ENCODE results near the gene TMEM19.

TMEM19 gene

DNA sequence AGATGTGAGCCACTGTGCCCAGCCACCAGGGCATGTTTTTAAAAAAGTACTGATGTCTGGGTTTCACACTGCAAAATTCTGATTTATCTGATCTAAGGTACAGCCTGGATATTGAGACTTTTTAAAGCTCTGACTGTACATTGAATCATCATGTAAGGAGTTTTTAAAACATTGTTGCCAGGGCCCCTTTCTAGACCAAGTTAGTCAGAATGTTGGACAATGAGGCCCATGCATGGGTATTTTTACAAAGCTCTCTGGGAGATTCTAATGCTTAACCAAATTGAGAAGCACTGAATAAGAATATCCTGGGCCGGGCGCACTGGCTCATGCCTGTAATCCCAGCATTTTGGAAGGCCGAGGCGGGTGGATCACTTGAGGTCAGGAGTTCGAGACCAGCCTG is 16.7 kb downstream of the TMEM19 start:
- TF ChIP-seq ESRRG (CRISPR knock-in tag; IDR thresholded peaks at IDR 0.05) (no peak), ISL1 (CRISPR knock-in tag; IDR thresholded peaks at IDR 0.05) (no peak), OSR1 (CRISPR knock-in tag; IDR thresholded peaks at IDR 0.05) (no peak), ZNF565 (CRISPR knock-in tag; conservative IDR thresholded peaks at IDR 0.05; ENCODE audit: low read depth) (no peak), TCF4 (CRISPR knock-in tag; IDR thresholded peaks at IDR 0.05; ENCODE audit: borderline replicate concordance) (no peak), ZNF70 (CRISPR knock-in tag; IDR thresholded peaks at IDR 0.05) (no peak), TOX (CRISPR knock-in tag; IDR thresholded peaks at IDR 0.05; ENCODE audit: borderline replicate concordance) (no peak), BACH2 (CRISPR knock-in tag; IDR thresholded peaks at IDR 0.05; ENCODE audit: borderline replicate concordance) (no peak), PPARA (CRISPR knock-in tag; IDR thresholded peaks at IDR 0.05; ENCODE audit: borderline replicate concordance) (no peak), GLIS3 (CRISPR knock-in tag; IDR thresholded peaks at IDR 0.05) (no peak), SNAI2 (CRISPR knock-in tag; IDR thresholded peaks at IDR 0.05) (no peak), ARNTL (CRISPR knock-in tag; IDR thresholded peaks at IDR 0.05; ENCODE audit: borderline replicate concordance, low read depth) (no peak)
- TF ChIP-seq, protein P1, sequence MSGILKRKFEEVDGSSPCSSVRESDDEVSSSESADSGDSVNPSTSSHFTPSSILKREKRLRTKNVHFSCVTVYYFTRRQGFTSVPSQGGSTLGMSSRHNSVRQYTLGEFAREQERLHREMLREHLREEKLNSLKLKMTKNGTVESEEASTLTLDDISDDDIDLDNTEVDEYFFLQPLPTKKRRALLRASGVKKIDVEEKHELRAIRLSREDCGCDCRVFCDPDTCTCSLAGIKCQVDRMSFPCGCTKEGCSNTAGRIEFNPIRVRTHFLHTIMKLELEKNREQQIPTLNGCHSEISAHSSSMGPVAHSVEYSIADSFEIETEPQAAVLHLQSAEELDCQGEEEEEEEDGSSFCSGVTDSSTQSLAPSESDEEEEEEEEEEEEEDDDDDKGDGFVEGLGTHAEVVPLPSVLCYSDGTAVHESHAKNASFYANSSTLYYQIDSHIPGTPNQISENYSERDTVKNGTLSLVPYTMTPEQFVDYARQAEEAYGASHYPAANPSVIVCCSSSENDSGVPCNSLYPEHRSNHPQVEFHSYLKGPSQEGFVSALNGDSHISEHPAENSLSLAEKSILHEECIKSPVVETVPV (CRISPR knock-in tag; IDR thresholded peaks at IDR 0.05): no peak
- TF ChIP-seq, protein P2, sequence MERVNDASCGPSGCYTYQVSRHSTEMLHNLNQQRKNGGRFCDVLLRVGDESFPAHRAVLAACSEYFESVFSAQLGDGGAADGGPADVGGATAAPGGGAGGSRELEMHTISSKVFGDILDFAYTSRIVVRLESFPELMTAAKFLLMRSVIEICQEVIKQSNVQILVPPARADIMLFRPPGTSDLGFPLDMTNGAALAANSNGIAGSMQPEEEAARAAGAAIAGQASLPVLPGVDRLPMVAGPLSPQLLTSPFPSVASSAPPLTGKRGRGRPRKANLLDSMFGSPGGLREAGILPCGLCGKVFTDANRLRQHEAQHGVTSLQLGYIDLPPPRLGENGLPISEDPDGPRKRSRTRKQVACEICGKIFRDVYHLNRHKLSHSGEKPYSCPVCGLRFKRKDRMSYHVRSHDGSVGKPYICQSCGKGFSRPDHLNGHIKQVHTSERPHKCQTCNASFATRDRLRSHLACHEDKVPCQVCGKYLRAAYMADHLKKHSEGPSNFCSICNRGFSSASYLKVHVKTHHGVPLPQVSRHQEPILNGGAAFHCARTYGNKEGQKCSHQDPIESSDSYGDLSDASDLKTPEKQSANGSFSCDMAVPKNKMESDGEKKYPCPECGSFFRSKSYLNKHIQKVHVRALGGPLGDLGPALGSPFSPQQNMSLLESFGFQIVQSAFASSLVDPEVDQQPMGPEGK (CRISPR knock-in tag; IDR thresholded peaks at IDR 0.05; ENCODE audit: borderline replicate concordance): no peak
- no peak for ATAC-seq

DNA sequence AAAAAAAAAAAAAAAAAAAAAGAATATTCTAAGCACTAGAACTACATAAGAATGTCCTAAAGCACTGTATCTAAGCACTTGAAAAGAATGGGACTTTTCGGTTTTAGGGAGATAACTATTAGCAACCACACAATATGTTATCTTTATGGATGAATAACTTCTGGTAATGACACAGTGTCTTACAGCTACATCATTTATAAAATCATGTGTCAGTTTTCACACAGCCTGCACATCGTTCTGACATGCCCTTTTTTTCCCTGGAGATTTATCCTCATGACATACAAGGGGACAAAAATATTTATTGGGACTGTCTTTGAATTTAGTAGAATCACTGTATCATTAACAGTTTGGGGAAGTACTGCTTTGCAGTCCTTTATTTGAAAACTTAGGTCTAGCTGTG is 17.3 kb downstream of the TMEM19 start:
- ATAC-seq: no peak
- no peak for TF ChIP-seq RARB (CRISPR knock-in tag; IDR thresholded peaks at IDR 0.05)
- no peak for TF ChIP-seq SNAI2 (CRISPR knock-in tag; IDR thresholded peaks at IDR 0.05)
- TF ChIP-seq ISL1 (CRISPR knock-in tag; IDR thresholded peaks at IDR 0.05): no peak
- no peak for TF ChIP-seq ZFP30 (CRISPR knock-in tag; IDR thresholded peaks at IDR 0.05)
- TF ChIP-seq ZC3H10 (CRISPR knock-in tag; IDR thresholded peaks at IDR 0.05): no peak

DNA sequence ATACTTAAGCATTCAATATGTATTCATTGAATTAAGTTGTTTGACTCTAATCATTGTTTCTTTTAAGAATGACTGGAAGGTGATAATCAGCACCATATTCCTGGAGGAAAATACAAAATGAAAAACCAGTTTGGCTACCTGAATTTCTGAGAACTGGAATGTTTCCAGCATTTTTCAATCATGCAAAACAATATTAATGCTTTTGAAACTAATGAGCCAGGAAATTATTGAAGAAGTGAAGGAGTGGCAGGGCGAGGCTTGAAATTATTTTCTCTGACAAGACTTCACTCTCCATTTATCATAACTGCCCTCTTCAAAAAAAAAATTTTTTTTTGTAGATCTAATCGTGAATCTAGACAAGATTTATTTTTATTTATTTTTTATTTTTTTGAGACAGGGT is 19.0 kb downstream of the TMEM19 start:
- ATAC-seq: no peak
- TF ChIP-seq, protein P3, sequence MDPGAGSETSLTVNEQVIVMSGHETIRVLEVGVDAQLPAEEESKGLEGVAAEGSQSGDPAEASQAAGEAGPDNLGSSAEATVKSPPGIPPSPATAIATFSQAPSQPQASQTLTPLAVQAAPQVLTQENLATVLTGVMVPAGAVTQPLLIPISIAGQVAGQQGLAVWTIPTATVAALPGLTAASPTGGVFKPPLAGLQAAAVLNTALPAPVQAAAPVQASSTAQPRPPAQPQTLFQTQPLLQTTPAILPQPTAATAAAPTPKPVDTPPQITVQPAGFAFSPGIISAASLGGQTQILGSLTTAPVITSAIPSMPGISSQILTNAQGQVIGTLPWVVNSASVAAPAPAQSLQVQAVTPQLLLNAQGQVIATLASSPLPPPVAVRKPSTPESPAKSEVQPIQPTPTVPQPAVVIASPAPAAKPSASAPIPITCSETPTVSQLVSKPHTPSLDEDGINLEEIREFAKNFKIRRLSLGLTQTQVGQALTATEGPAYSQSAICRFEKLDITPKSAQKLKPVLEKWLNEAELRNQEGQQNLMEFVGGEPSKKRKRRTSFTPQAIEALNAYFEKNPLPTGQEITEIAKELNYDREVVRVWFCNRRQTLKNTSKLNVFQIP (CRISPR knock-in tag; IDR thresholded peaks at IDR 0.05; ENCODE audit: borderline replicate concordance, low read depth): no peak
- TF ChIP-seq OSR1 (CRISPR knock-in tag; IDR thresholded peaks at IDR 0.05) (no peak), CSDC2 (CRISPR knock-in tag; IDR thresholded peaks at IDR 0.05) (no peak), ARNTL (CRISPR knock-in tag; IDR thresholded peaks at IDR 0.05; ENCODE audit: borderline replicate concordance, low read depth) (no peak), TCF4 (CRISPR knock-in tag; IDR thresholded peaks at IDR 0.05; ENCODE audit: borderline replicate concordance) (no peak), ZFP30 (CRISPR knock-in tag; IDR thresholded peaks at IDR 0.05) (no peak), TOX (CRISPR knock-in tag; IDR thresholded peaks at IDR 0.05; ENCODE audit: borderline replicate concordance) (no peak), ZNF565 (CRISPR knock-in tag; conservative IDR thresholded peaks at IDR 0.05; ENCODE audit: low read depth) (no peak), ZNF70 (CRISPR knock-in tag; IDR thresholded peaks at IDR 0.05) (no peak), SNAI2 (CRISPR knock-in tag; IDR thresholded peaks at IDR 0.05) (no peak), BACH2 (CRISPR knock-in tag; IDR thresholded peaks at IDR 0.05; ENCODE audit: borderline replicate concordance) (no peak)
- TF ChIP-seq, protein P4, sequence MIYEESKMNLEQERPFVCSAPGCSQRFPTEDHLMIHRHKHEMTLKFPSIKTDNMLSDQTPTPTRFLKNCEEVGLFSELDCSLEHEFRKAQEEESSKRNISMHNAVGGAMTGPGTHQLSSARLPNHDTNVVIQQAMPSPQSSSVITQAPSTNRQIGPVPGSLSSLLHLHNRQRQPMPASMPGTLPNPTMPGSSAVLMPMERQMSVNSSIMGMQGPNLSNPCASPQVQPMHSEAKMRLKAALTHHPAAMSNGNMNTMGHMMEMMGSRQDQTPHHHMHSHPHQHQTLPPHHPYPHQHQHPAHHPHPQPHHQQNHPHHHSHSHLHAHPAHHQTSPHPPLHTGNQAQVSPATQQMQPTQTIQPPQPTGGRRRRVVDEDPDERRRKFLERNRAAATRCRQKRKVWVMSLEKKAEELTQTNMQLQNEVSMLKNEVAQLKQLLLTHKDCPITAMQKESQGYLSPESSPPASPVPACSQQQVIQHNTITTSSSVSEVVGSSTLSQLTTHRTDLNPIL (CRISPR knock-in tag; IDR thresholded peaks at IDR 0.05; ENCODE audit: low read depth): no peak

DNA sequence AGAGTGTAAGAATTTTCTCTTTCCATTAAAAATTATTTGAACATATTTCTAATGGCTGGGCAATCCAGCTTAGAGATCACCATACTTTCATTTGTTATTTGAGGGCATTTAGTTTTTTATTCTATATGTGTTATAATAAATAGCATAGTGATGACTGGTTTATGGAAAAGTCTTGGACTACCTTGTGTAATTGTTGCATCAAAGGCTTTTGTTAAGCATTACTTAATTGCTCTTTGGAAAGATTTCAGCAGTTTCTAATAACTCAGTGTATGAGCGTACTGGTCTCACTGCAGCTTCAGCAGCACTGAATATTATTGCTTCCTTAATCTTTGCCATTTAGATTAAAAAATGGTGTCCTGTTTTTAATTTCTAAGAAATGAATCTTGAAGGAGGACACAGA is 22.8 kb downstream of the TMEM19 start:
- no peak for ATAC-seq
- TF ChIP-seq, protein P5, sequence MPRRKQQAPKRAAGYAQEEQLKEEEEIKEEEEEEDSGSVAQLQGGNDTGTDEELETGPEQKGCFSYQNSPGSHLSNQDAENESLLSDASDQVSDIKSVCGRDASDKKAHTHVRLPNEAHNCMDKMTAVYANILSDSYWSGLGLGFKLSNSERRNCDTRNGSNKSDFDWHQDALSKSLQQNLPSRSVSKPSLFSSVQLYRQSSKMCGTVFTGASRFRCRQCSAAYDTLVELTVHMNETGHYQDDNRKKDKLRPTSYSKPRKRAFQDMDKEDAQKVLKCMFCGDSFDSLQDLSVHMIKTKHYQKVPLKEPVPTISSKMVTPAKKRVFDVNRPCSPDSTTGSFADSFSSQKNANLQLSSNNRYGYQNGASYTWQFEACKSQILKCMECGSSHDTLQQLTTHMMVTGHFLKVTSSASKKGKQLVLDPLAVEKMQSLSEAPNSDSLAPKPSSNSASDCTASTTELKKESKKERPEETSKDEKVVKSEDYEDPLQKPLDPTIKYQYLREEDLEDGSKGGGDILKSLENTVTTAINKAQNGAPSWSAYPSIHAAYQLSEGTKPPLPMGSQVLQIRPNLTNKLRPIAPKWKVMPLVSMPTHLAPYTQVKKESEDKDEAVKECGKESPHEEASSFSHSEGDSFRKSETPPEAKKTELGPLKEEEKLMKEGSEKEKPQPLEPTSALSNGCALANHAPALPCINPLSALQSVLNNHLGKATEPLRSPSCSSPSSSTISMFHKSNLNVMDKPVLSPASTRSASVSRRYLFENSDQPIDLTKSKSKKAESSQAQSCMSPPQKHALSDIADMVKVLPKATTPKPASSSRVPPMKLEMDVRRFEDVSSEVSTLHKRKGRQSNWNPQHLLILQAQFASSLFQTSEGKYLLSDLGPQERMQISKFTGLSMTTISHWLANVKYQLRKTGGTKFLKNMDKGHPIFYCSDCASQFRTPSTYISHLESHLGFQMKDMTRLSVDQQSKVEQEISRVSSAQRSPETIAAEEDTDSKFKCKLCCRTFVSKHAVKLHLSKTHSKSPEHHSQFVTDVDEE (CRISPR knock-in tag; IDR thresholded peaks at IDR 0.05): no peak
- TF ChIP-seq ZC3H10 (CRISPR knock-in tag; IDR thresholded peaks at IDR 0.05) (no peak), RARB (CRISPR knock-in tag; IDR thresholded peaks at IDR 0.05) (no peak), ESRRG (CRISPR knock-in tag; IDR thresholded peaks at IDR 0.05) (no peak), ZNF70 (CRISPR knock-in tag; IDR thresholded peaks at IDR 0.05) (no peak), BACH2 (CRISPR knock-in tag; IDR thresholded peaks at IDR 0.05; ENCODE audit: borderline replicate concordance) (no peak), ZNF565 (CRISPR knock-in tag; conservative IDR thresholded peaks at IDR 0.05; ENCODE audit: low read depth) (no peak), ZFP30 (CRISPR knock-in tag; IDR thresholded peaks at IDR 0.05) (no peak), TCF4 (CRISPR knock-in tag; IDR thresholded peaks at IDR 0.05; ENCODE audit: borderline replicate concordance) (no peak), TOX (CRISPR knock-in tag; IDR thresholded peaks at IDR 0.05; ENCODE audit: borderline replicate concordance) (no peak), OSR1 (CRISPR knock-in tag; IDR thresholded peaks at IDR 0.05) (no peak), PPARA (CRISPR knock-in tag; IDR thresholded peaks at IDR 0.05; ENCODE audit: borderline replicate concordance) (no peak)
- TF ChIP-seq, protein P4 (CRISPR knock-in tag; IDR thresholded peaks at IDR 0.05; ENCODE audit: low read depth): no peak
- TF ChIP-seq, protein P2 (CRISPR knock-in tag; IDR thresholded peaks at IDR 0.05; ENCODE audit: borderline replicate concordance): no peak
